Measurements from ENCODE around the gene CRB2.

Gene CRB2

DNA sequence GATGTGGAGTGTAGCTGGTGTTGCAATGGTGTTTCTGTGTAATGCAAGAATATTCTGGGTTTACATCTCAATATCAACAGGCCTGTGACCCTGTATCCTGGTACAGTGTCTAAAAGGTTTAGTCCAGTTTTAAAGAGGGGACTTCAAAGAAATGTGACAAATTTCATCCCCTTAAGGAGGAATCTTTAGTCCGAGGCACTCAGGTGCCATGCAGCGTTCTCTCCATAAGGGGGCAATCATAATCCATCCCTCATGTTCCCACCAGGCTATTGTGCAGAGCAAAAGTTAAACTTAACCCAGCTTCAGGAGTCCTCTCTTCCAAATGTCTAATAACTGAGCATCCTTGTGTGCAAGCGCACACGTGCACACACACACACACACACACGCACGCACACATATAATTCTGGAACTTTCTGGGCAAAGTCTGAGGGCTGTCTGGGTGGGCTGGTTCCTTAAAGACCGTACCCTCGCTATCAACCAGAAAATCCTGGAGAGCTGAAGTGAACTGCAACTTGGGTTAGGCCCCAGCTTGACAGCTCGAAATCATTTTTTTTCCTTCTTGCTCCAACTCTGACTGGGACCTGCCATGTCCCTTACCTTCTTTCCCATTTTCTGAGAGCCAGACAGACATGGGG lies 46.0 kb downstream of the CRB2 start:
- H3K27ac ChIP-seq: no peak overlapping the region
- TF ChIP-seq, protein P1, sequence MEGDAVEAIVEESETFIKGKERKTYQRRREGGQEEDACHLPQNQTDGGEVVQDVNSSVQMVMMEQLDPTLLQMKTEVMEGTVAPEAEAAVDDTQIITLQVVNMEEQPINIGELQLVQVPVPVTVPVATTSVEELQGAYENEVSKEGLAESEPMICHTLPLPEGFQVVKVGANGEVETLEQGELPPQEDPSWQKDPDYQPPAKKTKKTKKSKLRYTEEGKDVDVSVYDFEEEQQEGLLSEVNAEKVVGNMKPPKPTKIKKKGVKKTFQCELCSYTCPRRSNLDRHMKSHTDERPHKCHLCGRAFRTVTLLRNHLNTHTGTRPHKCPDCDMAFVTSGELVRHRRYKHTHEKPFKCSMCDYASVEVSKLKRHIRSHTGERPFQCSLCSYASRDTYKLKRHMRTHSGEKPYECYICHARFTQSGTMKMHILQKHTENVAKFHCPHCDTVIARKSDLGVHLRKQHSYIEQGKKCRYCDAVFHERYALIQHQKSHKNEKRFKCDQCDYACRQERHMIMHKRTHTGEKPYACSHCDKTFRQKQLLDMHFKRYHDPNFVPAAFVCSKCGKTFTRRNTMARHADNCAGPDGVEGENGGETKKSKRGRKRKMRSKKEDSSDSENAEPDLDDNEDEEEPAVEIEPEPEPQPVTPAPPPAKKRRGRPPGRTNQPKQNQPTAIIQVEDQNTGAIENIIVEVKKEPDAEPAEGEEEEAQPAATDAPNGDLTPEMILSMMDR (IDR thresholded peaks at IDR 0.05): peak; percentile 81
- no peak for TF ChIP-seq ZFX (IDR thresholded peaks at IDR 0.05; ENCODE audit: borderline replicate concordance)

DNA sequence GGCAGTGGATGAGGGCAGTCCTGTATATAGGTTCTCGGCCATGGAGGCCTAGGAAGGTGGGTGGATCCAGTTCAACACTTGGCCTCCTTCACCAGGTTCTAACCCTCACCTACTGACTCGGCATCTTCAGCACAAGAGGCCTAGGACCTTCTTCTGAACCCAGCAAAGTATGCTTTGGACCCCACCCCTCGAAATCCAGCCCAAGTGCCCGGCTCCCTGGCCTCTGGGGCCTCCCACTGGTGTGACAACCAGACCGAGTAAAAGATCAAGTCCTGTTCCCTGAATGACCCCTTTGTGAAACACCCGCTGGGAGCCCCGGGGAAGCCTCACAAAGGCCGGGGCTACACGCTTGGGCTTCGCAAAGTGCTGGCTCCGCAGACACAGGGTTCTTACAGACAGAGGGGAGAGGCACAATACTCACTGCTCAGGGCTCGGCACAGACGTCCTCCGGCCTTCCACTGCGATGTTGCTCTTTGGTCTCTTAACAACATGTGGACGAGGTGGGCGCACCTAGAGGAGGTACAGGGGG lies 47.0 kb downstream of the CRB2 start:
- H3K27ac ChIP-seq: no peak overlapping the region
- TF ChIP-seq, protein P1 (IDR thresholded peaks at IDR 0.05): no peak
- TF ChIP-seq ZFX (IDR thresholded peaks at IDR 0.05; ENCODE audit: borderline replicate concordance): no peak

DNA sequence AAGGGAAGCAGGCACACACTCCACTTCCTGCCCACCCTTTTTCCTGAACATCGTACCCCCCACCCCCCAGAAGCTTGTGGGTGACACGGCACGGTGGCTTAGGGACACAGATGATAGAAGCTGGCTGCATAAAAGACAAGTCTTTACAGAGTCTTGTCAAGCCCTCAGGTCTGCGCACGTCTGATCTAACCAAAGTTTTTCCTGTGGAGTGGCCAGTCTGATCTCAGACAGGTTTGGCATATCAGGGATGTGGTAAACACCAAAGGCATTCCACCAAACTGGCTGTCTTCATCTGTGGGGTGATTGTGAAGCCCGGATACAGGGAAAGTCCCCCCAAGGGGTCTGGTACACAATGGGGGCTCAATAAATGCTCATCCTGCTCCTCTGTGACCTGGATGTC lies 50.0 kb downstream of the CRB2 start:
- no peak for TF ChIP-seq ZFX (IDR thresholded peaks at IDR 0.05; ENCODE audit: borderline replicate concordance)
- TF ChIP-seq, protein P1 (IDR thresholded peaks at IDR 0.05): no peak
- no peak overlapping the region for H3K27ac ChIP-seq

DNA sequence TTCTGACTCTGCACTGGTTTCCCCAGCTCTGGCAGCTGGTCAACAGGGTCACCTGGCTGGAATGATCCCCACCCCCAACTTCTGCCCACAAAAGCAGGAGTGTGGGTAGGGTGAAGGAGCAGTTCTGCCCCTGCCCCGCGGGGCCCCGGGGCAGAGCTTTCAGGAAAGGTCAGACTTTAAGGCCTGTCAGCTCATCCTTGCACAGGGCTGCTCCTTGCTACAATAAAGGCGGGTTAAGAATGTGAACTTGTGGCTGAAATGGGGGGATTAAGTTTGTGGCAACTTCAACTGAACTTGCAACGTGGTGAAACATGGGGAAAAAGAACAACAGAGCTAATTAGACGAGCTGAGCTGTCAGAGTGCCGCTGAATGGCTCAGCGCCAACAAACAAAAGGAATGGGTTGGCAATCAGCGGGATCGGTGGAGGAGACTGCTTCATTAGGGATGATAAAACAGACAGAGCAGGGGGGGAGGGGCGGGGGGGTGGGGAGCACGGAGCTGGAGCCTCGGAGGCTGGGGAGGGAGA lies 50.8 kb downstream of the CRB2 start:
- H3K27ac ChIP-seq: no peak overlapping the region
- TF ChIP-seq ZFX (IDR thresholded peaks at IDR 0.05; ENCODE audit: borderline replicate concordance): no peak
- TF ChIP-seq, protein P1 (IDR thresholded peaks at IDR 0.05): no peak

DNA sequence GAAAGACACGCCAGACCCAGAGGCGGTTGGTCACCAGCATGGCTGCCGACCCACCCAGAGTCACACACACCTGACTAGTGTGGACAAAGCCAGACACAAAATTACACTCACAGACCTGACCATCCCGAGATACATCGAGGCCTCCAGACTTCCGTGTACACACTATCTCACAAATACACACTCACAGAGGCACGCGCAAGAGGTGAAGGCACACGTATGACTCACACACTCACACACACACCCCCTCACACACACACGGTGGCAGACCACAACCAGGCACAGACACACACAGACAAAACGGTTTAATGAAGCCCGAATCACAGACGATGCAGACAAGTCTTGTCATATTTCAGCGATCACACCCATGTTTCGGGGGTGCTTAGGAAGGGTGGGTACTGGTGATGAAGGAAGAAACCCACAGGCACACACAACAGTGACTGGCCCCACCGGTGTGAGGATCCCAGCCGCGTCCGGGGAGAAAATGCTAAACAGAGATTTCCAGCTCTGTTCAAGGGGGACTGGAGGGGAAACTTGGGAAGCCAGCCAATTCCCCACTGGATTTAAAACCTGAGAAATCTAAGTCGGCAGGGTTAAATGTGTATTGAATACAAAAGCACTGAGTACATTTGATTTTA lies 51.3 kb downstream of the CRB2 start:
- no peak overlapping the region for H3K27ac ChIP-seq
- TF ChIP-seq ZFX (IDR thresholded peaks at IDR 0.05; ENCODE audit: borderline replicate concordance): no peak
- TF ChIP-seq, protein P1 (IDR thresholded peaks at IDR 0.05): no peak

DNA sequence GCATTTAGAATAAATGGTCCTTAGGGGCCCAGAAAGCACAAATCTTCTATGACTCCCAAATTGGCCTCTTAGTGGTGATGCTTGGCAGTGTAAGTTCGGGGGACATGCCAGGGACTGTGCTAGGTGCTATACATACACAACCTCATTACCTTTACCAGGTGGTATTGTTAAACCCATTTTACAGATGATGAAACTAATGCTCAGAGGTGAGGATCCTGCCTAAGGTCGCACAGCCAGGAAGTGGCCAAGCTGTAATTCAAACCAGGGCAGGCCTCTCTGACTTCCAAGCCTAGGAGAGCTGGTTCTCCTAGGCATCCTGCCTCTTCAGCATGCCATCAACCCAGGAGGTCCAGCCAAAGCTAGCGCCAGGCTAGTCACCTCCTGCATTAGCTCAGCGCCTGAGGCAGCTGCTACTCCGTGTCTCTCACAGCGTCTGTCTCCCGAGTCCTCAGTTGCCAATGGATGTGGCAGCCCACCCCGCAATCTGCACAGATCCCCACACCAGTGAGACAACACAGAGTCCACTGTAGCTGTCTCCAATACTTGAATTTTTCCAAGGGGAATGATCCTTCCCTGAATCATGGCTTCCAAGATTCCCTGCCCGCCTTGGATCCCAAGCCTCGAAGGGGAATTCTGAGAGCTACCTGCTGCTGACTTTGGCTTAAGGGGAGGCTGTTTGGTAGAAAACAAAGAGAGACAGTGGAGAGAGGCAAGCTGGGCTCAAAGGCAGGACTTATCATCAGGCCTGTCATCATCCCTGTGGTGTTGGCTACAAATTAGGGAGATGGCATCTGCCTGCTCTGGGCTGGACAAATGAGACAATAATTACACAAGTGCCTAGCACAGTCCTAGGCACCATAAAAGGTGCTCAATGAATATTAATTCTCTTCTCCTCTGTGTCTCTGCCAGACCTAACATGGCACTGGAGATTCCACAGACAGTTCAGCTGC lies 52.6 kb downstream of the CRB2 start:
- TF ChIP-seq ZFX (IDR thresholded peaks at IDR 0.05; ENCODE audit: borderline replicate concordance): no peak
- TF ChIP-seq, protein P1 (IDR thresholded peaks at IDR 0.05): no peak

More for the DNA sequence above, 52.6 kb downstream of the CRB2 start:
- no peak overlapping the region for H3K27ac ChIP-seq
